Measurements from ENCODE around the gene SPNS3.

DNA sequence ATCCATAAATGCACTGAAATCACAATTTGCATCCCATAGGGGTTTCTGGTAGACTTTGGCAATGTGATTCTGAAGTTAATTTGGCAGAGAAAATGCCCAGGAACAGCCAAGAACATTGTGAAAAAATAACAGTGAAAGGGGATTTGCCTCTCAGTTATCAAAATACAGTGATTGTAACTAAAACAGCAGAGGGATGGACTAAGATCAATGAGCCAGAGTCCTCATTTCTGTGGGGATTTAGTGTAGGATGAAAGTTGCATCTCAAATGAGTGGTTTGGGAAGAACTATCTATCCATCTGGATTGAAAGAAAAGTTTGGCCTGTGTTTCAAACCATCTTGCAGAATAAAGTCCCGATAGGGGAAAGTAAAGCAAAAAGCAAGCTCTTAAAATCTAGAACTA is 93.4 kb downstream of the SPNS3 start:
- TF ChIP-seq, protein P1, sequence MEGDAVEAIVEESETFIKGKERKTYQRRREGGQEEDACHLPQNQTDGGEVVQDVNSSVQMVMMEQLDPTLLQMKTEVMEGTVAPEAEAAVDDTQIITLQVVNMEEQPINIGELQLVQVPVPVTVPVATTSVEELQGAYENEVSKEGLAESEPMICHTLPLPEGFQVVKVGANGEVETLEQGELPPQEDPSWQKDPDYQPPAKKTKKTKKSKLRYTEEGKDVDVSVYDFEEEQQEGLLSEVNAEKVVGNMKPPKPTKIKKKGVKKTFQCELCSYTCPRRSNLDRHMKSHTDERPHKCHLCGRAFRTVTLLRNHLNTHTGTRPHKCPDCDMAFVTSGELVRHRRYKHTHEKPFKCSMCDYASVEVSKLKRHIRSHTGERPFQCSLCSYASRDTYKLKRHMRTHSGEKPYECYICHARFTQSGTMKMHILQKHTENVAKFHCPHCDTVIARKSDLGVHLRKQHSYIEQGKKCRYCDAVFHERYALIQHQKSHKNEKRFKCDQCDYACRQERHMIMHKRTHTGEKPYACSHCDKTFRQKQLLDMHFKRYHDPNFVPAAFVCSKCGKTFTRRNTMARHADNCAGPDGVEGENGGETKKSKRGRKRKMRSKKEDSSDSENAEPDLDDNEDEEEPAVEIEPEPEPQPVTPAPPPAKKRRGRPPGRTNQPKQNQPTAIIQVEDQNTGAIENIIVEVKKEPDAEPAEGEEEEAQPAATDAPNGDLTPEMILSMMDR (IDR thresholded peaks at IDR 0.05), result no peak
- no peak for TF ChIP-seq POLR2A (IDR thresholded peaks at IDR 0.05)

All from lower leg skin (tissue), 3 donors.